ENCODE data around the gene CHRNA7.
"Not testable (repeated sequence)": the region's sequence is repeated elsewhere in the genome, so short reads cannot be mapped to it uniquely, and the experiment has no call there.

CHRNA7 gene

GRCh38 chr15:32119694-32120330 is 89.5 kb downstream of the CHRNA7 start:
- DNase-seq, result no peak

- no peak for DNase-seq
Measured at GRCh38 chr15:32120577-32121383, 90.5 kb downstream of the CHRNA7 start.

GRCh38 chr15:32121384-32121695 is 91.0 kb downstream of the CHRNA7 start:
- no peak for DNase-seq

- DNase-seq, result no peak
Measured at GRCh38 chr15:32122013-32122412, 91.7 kb downstream of the CHRNA7 start.

GRCh38 chr15:32123473-32123872 is 93.2 kb downstream of the CHRNA7 start:
- DNase-seq, result no peak

- no peak for DNase-seq
Measured at GRCh38 chr15:32124726-32125125, 94.4 kb downstream of the CHRNA7 start.

- no peak for DNase-seq
Measured at GRCh38 chr15:32125595-32125994, 95.3 kb downstream of the CHRNA7 start.

GRCh38 chr15:32129815-32130214 is 99.5 kb downstream of the CHRNA7 start:
- no peak for DNase-seq

GRCh38 chr15:32130823-32131222 is 100.5 kb downstream of the CHRNA7 start:
- DNase-seq, result no peak

GRCh38 chr15:32131803-32132202 is 101.5 kb downstream of the CHRNA7 start:
- DNase-seq, result no peak

GRCh38 chr15:32132859-32133258 is 102.5 kb downstream of the CHRNA7 start:
- no peak for DNase-seq

- no peak for DNase-seq
Measured at GRCh38 chr15:32134842-32135241, 104.5 kb downstream of the CHRNA7 start.

- no peak for DNase-seq
Measured at GRCh38 chr15:32135335-32135734, 105.0 kb downstream of the CHRNA7 start.

GRCh38 chr15:32145512-32145911 is 115.2 kb downstream of the CHRNA7 start:
- DNase-seq, result not testable (repeated sequence)

- DNase-seq, result no peak
Measured at GRCh38 chr15:32148833-32149555, 118.7 kb downstream of the CHRNA7 start.

GRCh38 chr15:32152574-32152973 is 122.3 kb downstream of the CHRNA7 start:
- DNase-seq, result no peak

- DNase-seq, result not testable (repeated sequence)
Measured at GRCh38 chr15:32153868-32154623, 123.7 kb downstream of the CHRNA7 start.

- not testable (repeated sequence) for DNase-seq
Measured at GRCh38 chr15:32162143-32162542, 131.8 kb downstream of the CHRNA7 start.

GRCh38 chr15:32164065-32164464 is 133.8 kb downstream of the CHRNA7 start:
- DNase-seq, result not testable (repeated sequence)

- DNase-seq, result not testable (repeated sequence)
Measured at GRCh38 chr15:32164747-32165146, 134.4 kb downstream of the CHRNA7 start.

GRCh38 chr15:32165775-32166174 is 135.5 kb downstream of the CHRNA7 start:
- not testable (repeated sequence) for DNase-seq

- DNase-seq, result not testable (repeated sequence)
Measured at GRCh38 chr15:32166270-32166669, 136.0 kb downstream of the CHRNA7 start.

All from anterior cingulate cortex (tissue), 58 donors.